Nephron (organoid): ENCODE data around the gene PLCB1.
A peak's percentile ranks its signal among the peaks of the same experiment; 100 is the strongest.

Experiments used
- H3K27ac Mint-ChIP-seq, 3 experiments: 2 replicates each; pipeline ENCODE4 v1.8.0; 2020; ENCODE audit warnings: mixed read lengths in 3 of 3, mild to moderate bottlenecking in 2 of 3, moderate library complexity in 1 of 3
- H3K27me3 Mint-ChIP-seq: 2 replicates; pipeline ENCODE4 v1.8.0; 2021; ENCODE audit warnings: low read depth, mild to moderate bottlenecking, moderate library complexity, mixed read lengths
- H3K36me3 Mint-ChIP-seq: 2 replicates; pipeline ENCODE4 v1.8.0; 2020; ENCODE audit warnings: low read depth, mixed read lengths
- H3K4me1 Mint-ChIP-seq: 2 replicates; pipeline ENCODE4 v1.8.0; 2020; ENCODE audit warnings: mixed read lengths
- H3K4me3 Mint-ChIP-seq, 3 experiments: 2 replicates each; pipeline ENCODE4 v1.8.0; 2020; ENCODE audit warnings: mild to moderate bottlenecking in 3 of 3, mixed read lengths in 3 of 3, moderate library complexity in 2 of 3
- H3K9me3 Mint-ChIP-seq: 2 replicates; pipeline ENCODE4 v1.8.0; 2020; ENCODE audit warnings: mixed read lengths
- CTCF ChIP-seq, 3 experiments: fragments of 200-600 bp; sonication (generic); IDR thresholded peaks; one replicate each; pipeline ENCODE4 v1.5.0; 2021; ENCODE audit warnings: antibody characterized with exemption in 3 of 3; ENCODE audit not compliant: unreplicated experiment in 3 of 3

The PLCB1 gene

DNA sequence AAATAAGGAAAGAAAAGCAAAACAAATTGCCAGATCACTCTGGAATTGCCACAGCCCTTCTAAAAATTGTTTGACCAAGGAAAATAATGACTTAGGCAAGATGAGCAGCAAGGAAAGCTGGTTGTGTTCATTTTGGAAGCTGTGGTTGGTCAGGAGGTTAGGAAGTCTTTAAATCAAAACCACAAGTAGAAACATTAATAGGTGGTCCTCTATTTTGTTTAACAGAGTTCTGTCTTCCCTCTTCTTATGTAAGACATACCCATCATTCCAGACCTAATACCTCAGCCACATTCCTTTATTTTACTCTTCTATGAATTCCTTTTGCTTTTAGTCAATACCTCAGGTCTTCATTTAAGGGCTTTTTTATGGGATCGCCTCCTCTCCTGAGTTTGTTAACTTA lies 514.6 kb downstream of the PLCB1 start:
- peaks cover 31% of the 10 kb centered on the region for H3K4me1 Mint-ChIP-seq
- H3K4me3 Mint-ChIP-seq: no peak overlapping the region
- H3K27me3 Mint-ChIP-seq: no peaks in the 10 kb centered on the region
- TF ChIP-seq CTCF (IDR thresholded peaks at IDR 0.05; ENCODE audit: unreplicated experiment in 3 of 3): no peak
- peaks cover 3% of the 10 kb centered on the region for H3K9me3 Mint-ChIP-seq
- H3K27ac Mint-ChIP-seq: peak overlapping the region; percentile 20 to 86 (median 81)
- peaks cover 54% of the 10 kb centered on the region for H3K36me3 Mint-ChIP-seq

- Mint-ChIP-seq H3K27me3 (no peaks in the 10 kb centered on the region), H3K27ac (peak overlapping the region; percentile 81 to 90 (median 86)), H3K4me1 (peaks cover 31% of the 10 kb centered on the region), H3K9me3 (peaks cover 3% of the 10 kb centered on the region), H3K36me3 (peaks cover 54% of the 10 kb centered on the region), H3K4me3 (no peak overlapping the region)
- no peak for TF ChIP-seq CTCF (IDR thresholded peaks at IDR 0.05; ENCODE audit: unreplicated experiment in 3 of 3)
These were observed 515.9 kb downstream of the PLCB1 start for GRCh38 chr20:8647961-8648441.

GRCh38 chr20:8648466-8648865 lies 516.4 kb downstream of the PLCB1 start:
- no peaks in the 10 kb centered on the region for H3K27me3 Mint-ChIP-seq
- H3K9me3 Mint-ChIP-seq: peaks cover under 1% of the 10 kb centered on the region
- no peak for TF ChIP-seq CTCF (IDR thresholded peaks at IDR 0.05; ENCODE audit: unreplicated experiment in 3 of 3)
- peak overlapping the region; percentile 81 to 90 (median 86) for H3K27ac Mint-ChIP-seq
- H3K4me3 Mint-ChIP-seq: no peak overlapping the region
- H3K36me3 Mint-ChIP-seq: peaks cover 49% of the 10 kb centered on the region
- peaks cover 31% of the 10 kb centered on the region for H3K4me1 Mint-ChIP-seq

DNA sequence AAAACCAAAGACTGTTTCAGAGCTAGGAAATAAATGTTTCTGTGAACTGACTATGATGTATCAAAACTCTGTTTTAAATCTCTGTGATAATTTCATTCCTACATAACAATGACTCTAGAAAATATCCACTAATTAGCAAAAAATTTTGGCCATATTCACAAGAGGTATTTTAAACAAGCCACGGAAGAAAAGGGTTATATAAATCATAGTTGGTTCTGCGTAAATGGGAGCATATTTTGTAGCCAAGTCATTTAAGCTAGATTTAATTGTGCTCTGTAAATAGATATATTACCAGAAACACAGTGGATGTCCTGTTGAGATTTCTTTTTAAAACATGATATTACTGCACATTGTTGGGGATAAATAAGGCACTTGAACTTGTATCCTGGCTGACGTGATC lies 520.3 kb downstream of the PLCB1 start:
- H3K4me3 Mint-ChIP-seq: no peak overlapping the region
- no peak for TF ChIP-seq CTCF (IDR thresholded peaks at IDR 0.05; ENCODE audit: unreplicated experiment in 3 of 3)
- no peak overlapping the region for H3K27ac Mint-ChIP-seq
- H3K4me1 Mint-ChIP-seq: peaks cover 10% of the 10 kb centered on the region
- H3K36me3 Mint-ChIP-seq: peaks cover 27% of the 10 kb centered on the region
- H3K9me3 Mint-ChIP-seq: no peaks in the 10 kb centered on the region
- no peaks in the 10 kb centered on the region for H3K27me3 Mint-ChIP-seq

GRCh38 chr20:8654486-8654885 lies 522.4 kb downstream of the PLCB1 start:
- Mint-ChIP-seq H3K36me3 (peaks cover 16% of the 10 kb centered on the region), H3K4me3 (no peak overlapping the region), H3K4me1 (no peaks in the 10 kb centered on the region), H3K27me3 (no peaks in the 10 kb centered on the region), H3K27ac (no peak overlapping the region), H3K9me3 (no peaks in the 10 kb centered on the region)
- no peak for TF ChIP-seq CTCF (IDR thresholded peaks at IDR 0.05; ENCODE audit: unreplicated experiment in 3 of 3)

GRCh38 chr20:8656335-8656734 lies 524.3 kb downstream of the PLCB1 start:
- H3K4me3 Mint-ChIP-seq: no peak overlapping the region
- TF ChIP-seq CTCF (IDR thresholded peaks at IDR 0.05; ENCODE audit: unreplicated experiment in 3 of 3): no peak
- H3K9me3 Mint-ChIP-seq: no peaks in the 10 kb centered on the region
- peaks cover 10% of the 10 kb centered on the region for H3K36me3 Mint-ChIP-seq
- no peaks in the 10 kb centered on the region for H3K27me3 Mint-ChIP-seq
- H3K27ac Mint-ChIP-seq: no peak overlapping the region
- no peaks in the 10 kb centered on the region for H3K4me1 Mint-ChIP-seq
